ENCODE measurements around the gene PCCA.

GRCh38 chr13:100110269-100110668 is 21.4 kb downstream of the PCCA start:
- TF ChIP-seq POLR2A (IDR thresholded peaks at IDR 0.05) (no peak), POLR2AphosphoS5 (IDR thresholded peaks at IDR 0.05) (no peak), CTCF (IDR thresholded peaks at IDR 0.05) (no peak)

All from suprapubic skin (tissue), 4 donors.